ENCODE results near the gene FALEC.

FALEC gene

DNA sequence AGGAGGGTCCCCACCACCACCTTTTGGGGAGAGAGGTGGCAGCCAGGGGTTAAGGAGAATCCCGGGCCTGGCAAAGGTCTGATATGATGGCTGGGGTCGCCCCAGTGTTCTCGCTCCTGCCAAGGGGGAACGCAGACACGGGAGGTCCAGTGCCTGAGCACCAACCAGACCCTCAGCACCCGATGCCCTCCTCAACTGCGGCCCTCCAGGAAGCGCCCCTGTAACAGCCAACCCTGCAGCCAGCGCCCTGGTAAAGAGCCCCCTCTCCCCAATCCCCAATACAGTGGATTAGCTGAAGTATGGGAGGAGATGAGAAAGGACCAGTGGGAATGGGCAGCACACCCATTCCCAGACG lies 44.1 kb downstream of the FALEC start:
- Mint-ChIP-seq H3K27me3 (ENCODE audit: low read depth, poor library complexity) (peaks cover 2% of the 10 kb centered on the region), H3K9me3 (no peaks in the 10 kb centered on the region), H3K36me3 (ENCODE audit: low read depth) (no peaks in the 10 kb centered on the region), H3K27ac (no peak overlapping the region), H3K4me3 (no peak overlapping the region), H3K4me1 (peaks cover 80% of the 10 kb centered on the region)
- no peak for TF ChIP-seq CTCF (IDR thresholded peaks at IDR 0.05)
- DNase-seq: no peak

GRCh38 chr1:150560011-150560438 lies 44.5 kb downstream of the FALEC start:
- Mint-ChIP-seq H3K4me1 (peaks cover 80% of the 10 kb centered on the region), H3K36me3 (ENCODE audit: low read depth) (no peaks in the 10 kb centered on the region), H3K27ac (no peak overlapping the region), H3K9me3 (no peaks in the 10 kb centered on the region), H3K4me3 (no peak overlapping the region), H3K27me3 (ENCODE audit: low read depth, poor library complexity) (peaks cover 2% of the 10 kb centered on the region)
- peak; percentile 83 for DNase-seq
- peak; percentile 92 for TF ChIP-seq CTCF (IDR thresholded peaks at IDR 0.05)

DNA sequence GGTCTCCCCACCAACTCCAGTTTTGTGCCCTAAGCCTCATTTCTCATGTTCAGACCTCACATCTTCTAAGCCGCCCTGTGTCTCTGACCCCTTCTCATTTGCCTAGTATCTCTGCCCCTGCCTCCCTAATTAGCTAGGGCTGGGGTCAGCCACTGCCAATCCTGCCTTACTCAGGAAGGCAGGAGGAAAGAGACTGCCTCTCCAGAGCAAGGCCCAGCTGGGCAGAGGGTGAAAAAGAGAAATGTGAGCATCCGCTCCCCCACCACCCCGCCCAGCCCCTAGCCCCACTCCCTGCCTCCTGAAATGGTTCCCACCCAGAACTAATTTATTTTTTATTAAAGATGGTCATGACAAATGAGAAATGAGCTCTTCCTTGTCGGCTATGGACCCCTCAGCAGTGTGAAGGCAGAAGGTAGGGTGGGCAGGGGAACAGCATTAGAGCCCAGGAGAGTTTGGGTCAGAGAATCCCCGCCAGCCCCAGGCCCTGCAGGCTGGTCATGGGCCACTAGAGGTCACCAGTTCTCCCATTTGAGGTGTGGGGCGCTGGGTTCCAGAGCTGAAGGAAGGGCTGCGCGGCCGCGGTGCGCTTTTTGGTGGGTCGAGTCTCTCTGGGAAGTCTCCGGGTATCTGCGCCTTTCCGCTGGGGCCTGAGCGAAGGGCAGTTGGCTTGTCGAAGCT lies 45.2 kb downstream of the FALEC start:
- Mint-ChIP-seq H3K4me3 (peak overlapping the region; percentile 86), H3K4me1 (peaks cover 77% of the 10 kb centered on the region), H3K27me3 (ENCODE audit: low read depth, poor library complexity) (peaks cover 2% of the 10 kb centered on the region), H3K36me3 (ENCODE audit: low read depth) (no peaks in the 10 kb centered on the region), H3K27ac (peak overlapping the region; percentile 100), H3K9me3 (no peaks in the 10 kb centered on the region)
- DNase-seq: peak; percentile 91
- TF ChIP-seq CTCF (IDR thresholded peaks at IDR 0.05): peak; percentile 73

- no peak for TF ChIP-seq CTCF (IDR thresholded peaks at IDR 0.05)
- Mint-ChIP-seq H3K36me3 (ENCODE audit: low read depth) (no peaks in the 10 kb centered on the region), H3K27me3 (ENCODE audit: low read depth, poor library complexity) (peaks cover 2% of the 10 kb centered on the region)
Measured at GRCh38 chr1:150561254-150561973, 45.9 kb downstream of the FALEC start.

DNA sequence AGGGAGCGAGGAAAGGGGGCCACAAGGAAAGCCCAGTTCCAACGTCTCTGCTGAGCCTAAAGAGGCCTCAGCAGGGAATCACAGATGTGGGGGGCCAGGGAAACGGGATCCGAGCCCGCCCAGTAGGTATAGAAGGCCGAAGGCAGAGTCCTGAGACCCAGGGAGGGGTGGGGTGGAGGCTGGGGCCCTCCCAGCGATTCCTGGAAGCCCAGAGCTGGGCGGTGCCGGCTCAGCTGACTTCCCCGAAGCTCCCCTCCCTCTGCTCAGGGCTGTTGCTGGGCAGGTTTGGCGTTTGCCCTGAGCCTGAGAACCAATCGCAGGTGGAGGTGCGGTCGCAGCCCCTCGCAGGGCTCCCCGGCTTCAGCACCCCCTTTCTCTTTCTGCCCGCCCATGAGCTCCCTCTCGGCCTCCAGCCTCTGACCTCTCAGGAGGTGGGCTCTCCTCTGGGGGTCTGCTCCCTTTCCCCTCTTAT lies 46.5 kb downstream of the FALEC start:
- H3K4me3 Mint-ChIP-seq: peak overlapping the region; percentile 86
- TF ChIP-seq CTCF (IDR thresholded peaks at IDR 0.05): no peak
- H3K27ac Mint-ChIP-seq: peak overlapping the region; percentile 100
- peaks cover 2% of the 10 kb centered on the region for H3K27me3 Mint-ChIP-seq (ENCODE audit: low read depth, poor library complexity)
- H3K4me1 Mint-ChIP-seq: peaks cover 71% of the 10 kb centered on the region
- peak; percentile 76 for DNase-seq
- H3K36me3 Mint-ChIP-seq (ENCODE audit: low read depth): no peaks in the 10 kb centered on the region
- no peaks in the 10 kb centered on the region for H3K9me3 Mint-ChIP-seq

More at GRCh38 chr1:150561254-150561973, 45.9 kb downstream of the FALEC start:
- Mint-ChIP-seq H3K27ac (peak overlapping the region; percentile 100), H3K4me1 (peaks cover 73% of the 10 kb centered on the region), H3K9me3 (no peaks in the 10 kb centered on the region), H3K4me3 (peak overlapping the region; percentile 86)
- peak; percentile 88 for DNase-seq
